GM12874 (cell line): ENCODE data around the gene NECTIN1.

Source experiments
- CTCF ChIP-seq: IDR thresholded peaks from 2 replicates; pipeline ENCODE4 v1.5.1; 2011; ENCODE audit warnings: low read depth, mild to moderate bottlenecking, control low read depth, low read length, moderate library complexity; ENCODE audit not compliant: insufficient read depth

Gene NECTIN1

GRCh38 chr11:119614222-119615002, 114.6 kb downstream of the NECTIN1 start:
- TF ChIP-seq CTCF, result no peak

GRCh38 chr11:119612814-119613213, 116.2 kb downstream of the NECTIN1 start:
- TF ChIP-seq CTCF, result no peak

GRCh38 chr11:119610836-119611426, 118.1 kb downstream of the NECTIN1 start:
- no peak for TF ChIP-seq CTCF

GRCh38 chr11:119608781-119609180, 120.2 kb downstream of the NECTIN1 start:
- TF ChIP-seq CTCF, result no peak

GRCh38 chr11:119608201-119608600, 120.8 kb downstream of the NECTIN1 start:
- TF ChIP-seq CTCF, result no peak

- TF ChIP-seq CTCF, result no peak
Observed at GRCh38 chr11:119607726-119608125, 121.3 kb downstream of the NECTIN1 start.

GRCh38 chr11:119605137-119605665, 123.8 kb downstream of the NECTIN1 start:
- TF ChIP-seq CTCF, result no peak
